H9 (cell line): ENCODE results near the gene HTRA3. TPM values are rescaled to one million over a fixed set of nuclear protein-coding genes. Genes with fewer than 3 reads are reported as not detected.

Experiments
- DNase-seq: peaks from one replicate; pipeline ENCODE4 v3.0.0-alpha.2; 2017
- H2AFZ ChIP-seq: one replicate; pipeline ENCODE4 v1.6.1; 2013; ENCODE audit warnings: mild to moderate bottlenecking, low read length, control low read depth, moderate library complexity
- H2AK5ac ChIP-seq: 2 replicates; pipeline ENCODE4 v1.6.1; 2013; ENCODE audit warnings: low read length, control low read depth, mixed read lengths; ENCODE audit not compliant: insufficient read length
- H2BK120ac ChIP-seq: one replicate; pipeline ENCODE4 v1.6.1; 2013; ENCODE audit warnings: low read depth, mild to moderate bottlenecking, low read length, control low read depth, inconsistent platforms; ENCODE audit not compliant: poor library complexity, severe bottlenecking
- H2BK12ac ChIP-seq: 2 replicates; pipeline ENCODE4 v1.6.1; 2013; ENCODE audit warnings: low read length, control low read depth, mixed read lengths, low read depth; ENCODE audit not compliant: insufficient read length
- H2BK15ac ChIP-seq: 2 replicates; pipeline ENCODE4 v1.6.1; 2013; ENCODE audit warnings: low read depth, low read length, control low read depth
- H2BK20ac ChIP-seq: one replicate; pipeline ENCODE4 v1.6.1; 2013; ENCODE audit warnings: low read depth, mild to moderate bottlenecking, low read length, control low read depth, inconsistent platforms; ENCODE audit not compliant: poor library complexity, severe bottlenecking
- H2BK5ac ChIP-seq: 2 replicates; pipeline ENCODE4 v1.6.1; 2013; ENCODE audit warnings: low read length, control low read depth, mixed read lengths; ENCODE audit not compliant: insufficient read length
- H3K14ac ChIP-seq: 2 replicates; pipeline ENCODE4 v1.6.1; 2013; ENCODE audit warnings: low read length, control low read depth; ENCODE audit not compliant: insufficient read depth
- H3K18ac ChIP-seq: 2 replicates; pipeline ENCODE4 v1.6.1; 2013; ENCODE audit warnings: low read depth, mild to moderate bottlenecking, mixed read lengths, low read length, control low read depth; ENCODE audit not compliant: insufficient read length
- H3K23ac ChIP-seq: 2 replicates; pipeline ENCODE4 v1.6.1; 2013; ENCODE audit warnings: low read length, control low read depth, mixed read lengths, low read depth; ENCODE audit not compliant: insufficient read length
- H3K23me2 ChIP-seq: 2 replicates; pipeline ENCODE4 v1.6.1; 2013; ENCODE audit warnings: low read depth, mild to moderate bottlenecking, mixed read lengths, low read length, control low read depth; ENCODE audit not compliant: insufficient read length, poor library complexity, severe bottlenecking
- H3K27ac ChIP-seq: 2 replicates; pipeline ENCODE4 v1.5.1; 2013; ENCODE audit warnings: low read length, control low read depth, mixed read lengths, low read depth; ENCODE audit not compliant: insufficient read length
- H3K27me3 ChIP-seq: 2 replicates; pipeline ENCODE4 v1.6.1; 2013; ENCODE audit warnings: low read length, control low read depth, inconsistent platforms; ENCODE audit not compliant: insufficient read depth
- H3K4ac ChIP-seq: 2 replicates; pipeline ENCODE4 v1.6.1; 2013; ENCODE audit warnings: low read depth, mild to moderate bottlenecking, control low read depth, inconsistent platforms, low read length, moderate library complexity
- H3K4me1 ChIP-seq: 2 replicates; pipeline ENCODE4 v1.6.1; 2013; ENCODE audit warnings: low read length, control low read depth, inconsistent platforms; ENCODE audit not compliant: insufficient read depth
- H3K4me2 ChIP-seq: 2 replicates; pipeline ENCODE4 v1.6.1; 2013; ENCODE audit warnings: low read length, control low read depth, mixed read lengths; ENCODE audit not compliant: insufficient read length, insufficient read depth
- H3K56ac ChIP-seq: 2 replicates; pipeline ENCODE4 v1.6.1; 2013; ENCODE audit warnings: low read depth, mild to moderate bottlenecking, mixed read lengths, low read length, control low read depth; ENCODE audit not compliant: insufficient read length
- H3K79me1 ChIP-seq: 2 replicates; pipeline ENCODE4 v1.6.1; 2013; ENCODE audit warnings: low read depth, mild to moderate bottlenecking, moderate library complexity, low read length, control low read depth, inconsistent platforms; ENCODE audit not compliant: insufficient read depth, poor library complexity, severe bottlenecking
- H3K79me2 ChIP-seq: 2 replicates; pipeline ENCODE4 v1.6.1; 2013; ENCODE audit warnings: low read length, control low read depth, inconsistent platforms; ENCODE audit not compliant: insufficient read depth
- H3K9ac ChIP-seq: 2 replicates; pipeline ENCODE4 v1.6.1; 2013; ENCODE audit warnings: low read length, control low read depth, mixed read lengths; ENCODE audit not compliant: insufficient read length; ENCODE audit errors: extremely low read depth
- H3K9me3 ChIP-seq: one replicate; pipeline ENCODE4 v1.6.1; 2013; ENCODE audit warnings: low read depth, low read length, inconsistent platforms; ENCODE audit not compliant: control insufficient read depth
- H3T11ph ChIP-seq: one replicate; pipeline ENCODE4 v1.6.1; 2013; ENCODE audit warnings: mild to moderate bottlenecking, low read length, control low read depth, inconsistent platforms
- H4K20me1 ChIP-seq: one replicate; pipeline ENCODE4 v1.6.1; 2013; ENCODE audit not compliant: control insufficient read depth, insufficient read length, insufficient read depth
- H4K5ac ChIP-seq: 2 replicates; pipeline ENCODE4 v1.6.1; 2013; ENCODE audit warnings: low read depth, mild to moderate bottlenecking, mixed read lengths, low read length, control low read depth; ENCODE audit not compliant: insufficient read length
- H4K8ac ChIP-seq: replicated peaks from 2 replicates; pipeline ENCODE4 v1.6.1; 2013; ENCODE audit warnings: low read length, control low read depth, mixed read lengths, low read depth; ENCODE audit not compliant: insufficient read length
- H4K91ac ChIP-seq: 2 replicates; pipeline ENCODE4 v1.6.1; 2013; ENCODE audit warnings: low read depth, mild to moderate bottlenecking, moderate library complexity, mixed read lengths, low read length, control low read depth; ENCODE audit not compliant: insufficient read length
- H3K27ac Mint-ChIP-seq, 3 experiments: 2 replicates in 2 of 3; 3 replicates in 1 of 3; pipeline ENCODE4 v1.8.0; 2020 to 2021; ENCODE audit warnings: mixed read lengths in 3 of 3, mild to moderate bottlenecking in 1 of 3, moderate library complexity in 1 of 3
- H3K27me3 Mint-ChIP-seq: 2 replicates; pipeline ENCODE4 v1.8.0; 2021; ENCODE audit warnings: low read depth, mild to moderate bottlenecking, moderate library complexity, mixed read lengths
- H3K36me3 Mint-ChIP-seq, 3 experiments: 2 replicates in 2 of 3; 3 replicates in 1 of 3; pipeline ENCODE4 v1.8.0; 2020 to 2021; ENCODE audit warnings: low read depth in 3 of 3, mixed read lengths in 3 of 3; ENCODE audit not compliant: insufficient read depth in 1 of 3
- H3K4me1 Mint-ChIP-seq, 2 experiments: 2 replicates each; pipeline ENCODE4 v1.8.0; 2020; ENCODE audit warnings: mixed read lengths in 2 of 2
- H3K4me3 Mint-ChIP-seq, 2 experiments: 2 replicates in 1 of 2; 3 replicates in 1 of 2; pipeline ENCODE4 v1.8.0; 2020 to 2021; ENCODE audit warnings: mild to moderate bottlenecking in 2 of 2, mixed read lengths in 2 of 2, moderate library complexity in 1 of 2
- H3K9me3 Mint-ChIP-seq, 2 experiments: 2 replicates in 1 of 2; 3 replicates in 1 of 2; pipeline ENCODE4 v1.8.0; 2020; ENCODE audit warnings: mild to moderate bottlenecking in 2 of 2, mixed read lengths in 2 of 2, moderate library complexity in 1 of 2
- CTCF ChIP-seq: fragments of 200-600 bp; sonication (generic); conservative IDR thresholded peaks from 3 replicates; pipeline ENCODE4 v1.8.0; 2021; ENCODE audit warnings: antibody characterized with exemption, mild to moderate bottlenecking
- total RNA-seq: library from RNA; stranded (reverse); gene quantifications from 2 replicates; pipeline ENCODE4 v1.2.1, GENCODE V29; 2021

HTRA3 gene
- total RNA-seq, 1 experiment from 2014 or later, result 3.0 TPM

- no peaks in the 10 kb centered on the region for H3K79me2 ChIP-seq
- no peaks in the 10 kb centered on the region for H3K9me3 ChIP-seq
- Mint-ChIP-seq H3K4me1 (peaks cover 0 to 7% of the 10 kb centered on the region in 2 experiments; a peak in 2 of 4 replicates), H3K4me3 (no peak overlapping the region), H3K27me3 (peaks cover 11% of the 10 kb centered on the region), H3K36me3 (no peaks in the 10 kb centered on the region), H3K27ac (no peak overlapping the region), H3K9me3 (peaks cover 0 to 13% of the 10 kb centered on the region in 2 experiments; a peak in 2 of 5 replicates)
- no peak overlapping the region for H2BK12ac ChIP-seq
- H2BK120ac ChIP-seq, result no peak overlapping the region
- H3T11ph ChIP-seq, result no peak overlapping the region
- no peak overlapping the region for H3K27ac ChIP-seq
- no peak overlapping the region for H2AK5ac ChIP-seq
- no peak overlapping the region for H4K8ac ChIP-seq
- TF ChIP-seq CTCF, result no peak
- no peak overlapping the region for H2BK5ac ChIP-seq
- H3K4ac ChIP-seq, result no peak overlapping the region
- no peak overlapping the region for H3K23ac ChIP-seq
- no peak overlapping the region for H4K91ac ChIP-seq
- H2AFZ ChIP-seq, result no peak overlapping the region
- H3K14ac ChIP-seq, result no peak overlapping the region
- H3K4me1 ChIP-seq, result no peaks in the 10 kb centered on the region
- no peak overlapping the region for H2BK15ac ChIP-seq
- H3K18ac ChIP-seq, result no peak overlapping the region
- H3K56ac ChIP-seq, result no peak overlapping the region
- H3K9ac ChIP-seq, result no peak overlapping the region
- H4K5ac ChIP-seq, result no peak overlapping the region
- no peaks in the 10 kb centered on the region for H3K27me3 ChIP-seq
- no peak overlapping the region for H3K4me2 ChIP-seq
- H3K23me2 ChIP-seq, result no peaks in the 10 kb centered on the region
- H2BK20ac ChIP-seq, result no peak overlapping the region
- DNase-seq, result peak; percentile 5
- no peaks in the 10 kb centered on the region for H3K79me1 ChIP-seq
- H4K20me1 ChIP-seq, result no peaks in the 10 kb centered on the region
Measured at GRCh38 chr4:8326206-8326605, 56.7 kb downstream of the HTRA3 start.
